Erythroblast (primary cell): ENCODE measurements around the gene POLD2.

Source experiments
- DNase-seq, 2 experiments: peaks; one replicate each; lab custom pipeline; 2025; lab: John Stamatoyannopoulos, UW
- GATA1 ChIP-seq: IDR thresholded peaks from 2 replicates; pipeline ENCODE4 v1.6.1; 2011; ENCODE audit warnings: low read depth, mild to moderate bottlenecking, control low read depth, low read length, moderate library complexity
- POLR2A ChIP-seq: IDR thresholded peaks from 2 replicates; pipeline ENCODE4 v1.6.1; 2011; ENCODE audit warnings: mild to moderate bottlenecking, low read length

The POLD2 gene

GRCh38 chr7:44120395-44120794 is 3.0 kb downstream of the POLD2 start:
- TF ChIP-seq GATA1, result no peak
- TF ChIP-seq POLR2A, result no peak
- DNase-seq, result no peak

- DNase-seq, result no peak
- TF ChIP-seq GATA1, result no peak
- TF ChIP-seq POLR2A, result no peak
Observed at GRCh38 chr7:44119829-44120380, 3.4 kb downstream of the POLD2 start.

- DNase-seq, result no peak
- no peak for TF ChIP-seq POLR2A
- TF ChIP-seq GATA1, result no peak
Observed at GRCh38 chr7:44117801-44118429, 5.4 kb downstream of the POLD2 start.

GRCh38 chr7:44116789-44117666 is 6.3 kb downstream of the POLD2 start:
- no peak for TF ChIP-seq GATA1
- no peak for TF ChIP-seq POLR2A
- no peak for DNase-seq

GRCh38 chr7:44116087-44116788 is 7.1 kb downstream of the POLD2 start:
- TF ChIP-seq POLR2A (no peak), GATA1 (no peak)

GRCh38 chr7:44114586-44115310 is 8.6 kb downstream of the POLD2 start:
- no peak for DNase-seq
- TF ChIP-seq POLR2A, result no peak
- TF ChIP-seq GATA1, result no peak

More at GRCh38 chr7:44116087-44116788, 7.1 kb downstream of the POLD2 start:
- no peak for DNase-seq

- no peak for TF ChIP-seq POLR2A
- TF ChIP-seq GATA1, result no peak
- DNase-seq, result no peak
Observed at GRCh38 chr7:44113764-44114354, 9.5 kb downstream of the POLD2 start.

GRCh38 chr7:44112997-44113763 is 10.2 kb downstream of the POLD2 start:
- TF ChIP-seq POLR2A (no peak), GATA1 (no peak)
- no peak for DNase-seq

- no peak for TF ChIP-seq GATA1
- TF ChIP-seq POLR2A, result peak; percentile 21
- DNase-seq, result no peak
Observed at GRCh38 chr7:44112231-44112996, 10.9 kb downstream of the POLD2 start.

GRCh38 chr7:44111761-44112160 is 11.6 kb downstream of the POLD2 start:
- DNase-seq, result no peak
- TF ChIP-seq GATA1 (no peak), POLR2A (no peak)

GRCh38 chr7:44110719-44111635 is 12.4 kb downstream of the POLD2 start:
- DNase-seq, result no peak
- no peak for TF ChIP-seq GATA1
- TF ChIP-seq POLR2A, result no peak

- TF ChIP-seq POLR2A (no peak), GATA1 (no peak)
- no peak for DNase-seq
Observed at GRCh38 chr7:44109991-44110390, 13.4 kb downstream of the POLD2 start.
